ENCODE results near the gene MAP3K3.

MAP3K3 gene

DNA sequence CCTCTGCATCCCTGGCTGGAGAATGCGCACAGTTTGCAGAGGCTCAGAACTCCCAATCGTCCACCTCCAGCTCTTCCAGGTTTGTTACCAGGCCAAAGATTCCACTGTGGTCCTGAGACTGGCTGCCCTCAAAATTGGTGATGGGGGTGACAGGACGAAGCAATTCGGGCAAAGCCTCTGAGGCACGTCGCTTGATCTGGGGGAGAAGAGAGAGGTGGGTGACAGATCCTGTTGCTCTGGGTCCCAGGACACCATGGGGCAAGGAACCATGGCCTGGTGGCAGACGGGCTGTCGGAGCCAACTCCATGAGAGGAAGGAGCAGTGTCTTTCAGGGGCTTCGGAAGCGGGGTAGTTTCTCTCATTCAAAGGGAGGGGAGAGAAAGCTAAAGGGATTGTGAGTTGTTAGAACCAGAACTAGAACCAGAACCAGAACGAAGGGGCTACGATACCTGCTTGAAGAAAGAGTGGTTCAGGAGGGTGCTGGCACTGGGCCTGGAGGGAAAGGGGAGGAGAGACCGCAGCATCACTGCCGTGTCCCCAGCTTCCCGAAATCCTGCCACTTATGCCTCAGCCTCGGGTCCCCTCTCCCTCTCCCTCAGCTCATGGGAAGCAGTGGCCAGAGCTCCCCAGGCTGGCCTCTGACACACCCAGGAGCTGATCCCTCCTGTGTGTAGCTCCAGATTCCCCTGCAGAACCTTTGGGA, 81.5 kb downstream of the MAP3K3 start:
- no peak for DNase-seq (ENCODE audit: low read depth)
- TF ChIP-seq, protein P1, sequence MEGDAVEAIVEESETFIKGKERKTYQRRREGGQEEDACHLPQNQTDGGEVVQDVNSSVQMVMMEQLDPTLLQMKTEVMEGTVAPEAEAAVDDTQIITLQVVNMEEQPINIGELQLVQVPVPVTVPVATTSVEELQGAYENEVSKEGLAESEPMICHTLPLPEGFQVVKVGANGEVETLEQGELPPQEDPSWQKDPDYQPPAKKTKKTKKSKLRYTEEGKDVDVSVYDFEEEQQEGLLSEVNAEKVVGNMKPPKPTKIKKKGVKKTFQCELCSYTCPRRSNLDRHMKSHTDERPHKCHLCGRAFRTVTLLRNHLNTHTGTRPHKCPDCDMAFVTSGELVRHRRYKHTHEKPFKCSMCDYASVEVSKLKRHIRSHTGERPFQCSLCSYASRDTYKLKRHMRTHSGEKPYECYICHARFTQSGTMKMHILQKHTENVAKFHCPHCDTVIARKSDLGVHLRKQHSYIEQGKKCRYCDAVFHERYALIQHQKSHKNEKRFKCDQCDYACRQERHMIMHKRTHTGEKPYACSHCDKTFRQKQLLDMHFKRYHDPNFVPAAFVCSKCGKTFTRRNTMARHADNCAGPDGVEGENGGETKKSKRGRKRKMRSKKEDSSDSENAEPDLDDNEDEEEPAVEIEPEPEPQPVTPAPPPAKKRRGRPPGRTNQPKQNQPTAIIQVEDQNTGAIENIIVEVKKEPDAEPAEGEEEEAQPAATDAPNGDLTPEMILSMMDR (conservative IDR thresholded peaks at IDR 0.05; ENCODE audit: low read depth, low read length): no peak
- H3K4me3 ChIP-seq (ENCODE audit: low read depth, low read length): no peak overlapping the region

DNA sequence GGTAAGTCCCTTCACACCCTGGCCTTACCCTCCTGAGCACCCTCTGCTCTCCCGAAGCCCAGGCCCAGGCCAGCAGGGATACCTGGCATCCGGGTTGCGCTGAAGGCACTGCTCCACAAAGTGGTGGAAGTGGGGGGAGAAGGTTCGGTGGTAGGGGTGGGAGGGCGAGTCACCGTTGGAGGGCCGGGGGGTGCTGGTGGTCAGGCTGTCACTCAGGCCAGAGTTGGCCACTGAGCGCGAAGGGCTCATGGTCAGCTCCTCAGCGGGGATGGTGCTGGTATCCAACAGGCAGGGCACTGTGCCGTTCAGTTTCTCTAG, 82.0 kb downstream of the MAP3K3 start:
- TF ChIP-seq, protein P1 (conservative IDR thresholded peaks at IDR 0.05; ENCODE audit: low read depth, low read length): no peak
- no peak overlapping the region for H3K4me3 ChIP-seq (ENCODE audit: low read depth, low read length)
- no peak for DNase-seq (ENCODE audit: low read depth)

GRCh38 chr17:63704836-63705235, 82.6 kb downstream of the MAP3K3 start:
- no peak for DNase-seq (ENCODE audit: low read depth)
- H3K4me3 ChIP-seq (ENCODE audit: low read depth, low read length): no peak overlapping the region
- TF ChIP-seq, protein P1 (conservative IDR thresholded peaks at IDR 0.05; ENCODE audit: low read depth, low read length): no peak

- TF ChIP-seq, protein P1 (conservative IDR thresholded peaks at IDR 0.05; ENCODE audit: low read depth, low read length): no peak
- no peak overlapping the region for H3K4me3 ChIP-seq (ENCODE audit: low read depth, low read length)
- DNase-seq (ENCODE audit: low read depth): no peak
Observed at GRCh38 chr17:63705657-63706056, 83.4 kb downstream of the MAP3K3 start.

DNA sequence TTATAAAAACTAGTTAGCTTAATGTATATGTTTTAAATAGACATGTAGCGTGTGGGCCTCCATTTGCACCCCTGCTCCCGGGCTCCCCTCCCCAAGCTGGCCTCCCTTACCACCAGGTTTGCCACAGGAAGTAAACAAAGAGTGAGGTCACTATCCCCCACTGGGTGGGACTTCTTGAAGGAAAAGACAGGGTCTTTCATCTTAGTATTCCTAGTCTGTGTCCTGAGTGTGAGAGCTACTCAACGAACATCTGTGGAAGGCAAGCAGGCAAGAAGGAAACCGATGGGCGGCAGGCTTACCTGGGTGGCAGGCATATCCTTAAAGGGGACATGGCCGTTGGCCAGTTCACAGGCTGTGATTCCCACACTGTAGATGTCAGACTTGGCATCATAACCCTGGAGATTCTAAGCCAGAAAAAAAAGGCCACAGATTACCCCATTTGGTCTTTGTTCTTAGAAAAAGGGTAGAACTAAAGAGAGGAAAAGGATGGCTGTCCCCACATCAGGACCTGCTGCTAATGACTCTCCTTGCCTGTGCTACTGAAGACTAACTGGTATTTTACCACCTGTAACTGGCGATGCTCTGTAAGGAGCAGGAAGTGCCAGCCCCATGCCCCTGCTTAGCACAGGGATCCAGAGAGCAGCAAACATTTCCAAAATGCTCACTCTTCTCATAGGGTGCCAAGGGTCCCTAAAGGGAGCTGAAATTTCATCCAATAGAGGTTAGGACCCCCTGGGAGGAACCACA, 84.3 kb downstream of the MAP3K3 start:
- no peak for DNase-seq (ENCODE audit: low read depth)
- H3K4me3 ChIP-seq (ENCODE audit: low read depth, low read length): no peak overlapping the region
- TF ChIP-seq, protein P1 (conservative IDR thresholded peaks at IDR 0.05; ENCODE audit: low read depth, low read length): no peak

DNA sequence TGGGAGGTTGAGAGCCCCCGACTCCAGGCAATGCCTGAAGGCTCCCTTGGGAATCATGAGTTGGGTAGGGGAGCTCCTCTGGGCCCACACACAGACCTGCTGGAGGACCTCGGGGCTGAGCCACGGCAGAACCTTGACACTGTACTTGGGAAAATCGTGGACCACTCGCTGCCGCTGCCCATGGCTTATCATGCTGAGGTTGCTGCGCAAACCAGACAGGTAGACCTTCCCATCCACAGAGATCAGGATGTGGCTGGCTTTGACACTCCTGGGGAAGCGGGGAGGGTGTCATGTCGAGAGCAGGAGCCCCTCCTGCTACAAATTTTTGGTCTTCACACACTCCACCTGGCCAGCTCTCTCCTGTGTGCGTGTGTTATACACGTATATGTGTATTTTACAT, 84.9 kb downstream of the MAP3K3 start:
- TF ChIP-seq, protein P1 (conservative IDR thresholded peaks at IDR 0.05; ENCODE audit: low read depth, low read length): no peak
- no peak for DNase-seq (ENCODE audit: low read depth)
- no peak overlapping the region for H3K4me3 ChIP-seq (ENCODE audit: low read depth, low read length)

DNA sequence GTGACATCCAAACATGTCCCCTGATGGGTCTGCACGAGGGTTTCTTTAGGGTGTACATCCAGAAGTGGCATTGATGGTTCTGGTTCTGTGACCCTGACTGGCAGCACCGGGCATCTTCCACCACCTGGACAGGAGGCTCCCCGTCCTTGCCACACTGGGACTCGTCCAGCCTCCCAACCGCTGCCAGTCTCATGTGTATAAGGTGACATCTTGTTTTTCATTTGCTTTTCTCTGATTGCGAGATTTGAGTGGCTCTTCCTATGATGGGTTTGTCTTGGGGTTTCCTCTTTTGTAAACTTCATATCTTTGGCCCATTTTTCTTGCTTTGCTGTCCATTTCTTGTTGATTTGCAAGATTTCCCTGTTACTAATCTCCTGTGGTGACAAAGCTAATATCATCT, 86.9 kb downstream of the MAP3K3 start:
- DNase-seq (ENCODE audit: low read depth): no peak
- TF ChIP-seq, protein P1 (conservative IDR thresholded peaks at IDR 0.05; ENCODE audit: low read depth, low read length): no peak
- no peak overlapping the region for H3K4me3 ChIP-seq (ENCODE audit: low read depth, low read length)
